Prostate gland (tissue), 2 donors: ENCODE results near the gene SLC38A11. TPM values are rescaled to one million over a fixed set of nuclear protein-coding genes. Genes with fewer than 3 reads are reported as not detected.

Source experiments
- DNase-seq: peaks from one replicate; pipeline ENCODE4 v3.0.0-alpha.2; 2019; ENCODE audit warnings: low spot score
- H3K27ac ChIP-seq, 2 donors: fragments of 200-600 bp; sonication (generic); 2 replicates each; pipeline ENCODE4 v1.5.1; 2017 to 2019
- H3K27me3 ChIP-seq: fragments of 200-600 bp; sonication (generic); replicated peaks from 2 replicates; pipeline ENCODE4 v1.5.1; 2019; ENCODE audit not compliant: insufficient read depth
- H3K36me3 ChIP-seq, 2 donors: fragments of 200-600 bp; sonication (generic); 1 replicate in 1 of 2; 2 replicates in 1 of 2; pipeline versions ENCODE4 v1.5.1 to v1.8.1; 2017 to 2019
- H3K4me1 ChIP-seq: fragments of 200-600 bp; sonication (generic); replicated peaks from 2 replicates; pipeline ENCODE4 v1.5.1; 2019
- H3K4me3 ChIP-seq, 2 donors: fragments of 200-600 bp; sonication (generic); 2 replicates each; pipeline ENCODE4 v1.5.1; 2017 to 2019
- H3K9me3 ChIP-seq: fragments of 200-600 bp; sonication (generic); 2 replicates; pipeline ENCODE4 v1.5.1; 2017
- CTCF ChIP-seq, 4 experiments: fragments of 200-600 bp in 2 of 4; fragments of 450-650 bp in 2 of 4; sonication (generic) in 2 of 4; IDR thresholded peaks; 1 replicate in 3 of 4; 2 replicates in 1 of 4; pipeline ENCODE4 v1.5.1; 2016 to 2019; ENCODE audit warnings: antibody characterized with exemption in 4 of 4, mild to moderate bottlenecking in 2 of 4, moderate library complexity in 2 of 4
- POLR2A ChIP-seq: fragments of 450-650 bp; IDR thresholded peaks from one replicate; pipeline ENCODE4 v1.6.1; 2016; ENCODE audit warnings: antibody characterized with exemption, mild to moderate bottlenecking
- POLR2AphosphoS5 ChIP-seq: sonication (generic); formaldehyde crosslinking; IDR thresholded peaks from one replicate; pipeline ENCODE4 v1.6.1; 2017; ENCODE audit warnings: antibody characterized with exemption
- WGBS: methylation state at CpG from one replicate; pipeline ENCODE4 v1.1.5; 2018; 5-methylcytosine and 5-hydroxymethylcytosine counted together
- intact Hi-C: fragments of 100-400 bp; cut with DNase I; formaldehyde crosslinking; loops from one replicate; pipeline ENCODE4 v1.14.2; 2022
- small RNA-seq, 2 donors: library from RNA; depleted of rRNA; stranded (forward); fragments of <200 nt; gene quantifications; one replicate each; pipeline ENCODE3, GENCODE V24; 2016
- total RNA-seq, 2 donors: library from RNA; depleted of rRNA; stranded (reverse); fragments of >200 nt; gene quantifications; one replicate each; pipeline ENCODE4 v1.1.0, GENCODE V29; 2016

SLC38A11 gene
- total RNA-seq, 2 donors from 2014 or later, result 2.8 to 3.0 TPM

DNA sequence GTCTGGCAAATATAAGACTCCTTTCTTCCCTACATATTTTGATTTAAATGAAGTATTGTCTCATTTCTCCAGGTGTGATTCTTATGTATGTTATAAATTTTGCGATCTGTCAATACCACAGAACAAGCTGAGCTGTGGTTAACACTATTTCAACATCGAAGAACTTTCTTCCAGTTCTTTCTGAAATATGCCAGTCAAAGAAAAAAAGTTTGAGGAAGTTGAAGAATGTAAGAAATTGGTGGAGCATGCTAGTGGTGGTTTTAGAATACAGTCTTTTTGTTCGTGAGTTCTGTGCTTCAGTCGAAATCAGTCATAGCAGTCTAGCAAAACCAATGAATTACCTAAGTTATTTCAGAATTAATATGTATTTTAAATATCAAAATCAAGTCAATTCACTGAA lies 105.1 kb downstream of the SLC38A11 start:
- no peak for DNase-seq
- no peaks in the 10 kb centered on the region for H3K9me3 ChIP-seq
- H3K27ac ChIP-seq, result peak overlapping the region in 1 of 2 donors; percentile 24
- peak; percentile 78 for TF ChIP-seq POLR2AphosphoS5
- TF ChIP-seq POLR2A, result no peak
- H3K4me3 ChIP-seq, result no peak overlapping the region
- no peaks in the 10 kb centered on the region for H3K4me1 ChIP-seq
- H3K36me3 ChIP-seq, result no peaks in the 10 kb centered on the region
- 60% methylated on average over 4 of the region's 4 CpGs for WGBS
- no peaks in the 10 kb centered on the region for H3K27me3 ChIP-seq
- intact Hi-C loops, result no loop called here

- intact Hi-C loops, result no loop called here
- H3K27ac ChIP-seq, result no peak overlapping the region
- H3K36me3 ChIP-seq, result no peaks in the 10 kb centered on the region
- no peaks in the 10 kb centered on the region for H3K9me3 ChIP-seq
- no peak for DNase-seq
- WGBS, result 54% methylated on average over 1 of the region's 1 CpG
- H3K4me3 ChIP-seq, result no peak overlapping the region
- H3K27me3 ChIP-seq, result no peaks in the 10 kb centered on the region
- TF ChIP-seq CTCF (IDR thresholded peaks at IDR 0.05) (no peak), POLR2A (no peak), POLR2AphosphoS5 (no peak)
- no peaks in the 10 kb centered on the region for H3K4me1 ChIP-seq
Measured at GRCh38 chr2:164849506-164849905, 105.8 kb downstream of the SLC38A11 start.

GRCh38 chr2:164847981-164848741 lies 107.2 kb downstream of the SLC38A11 start:
- Histone ChIP-seq H3K27ac (peak overlapping the region; percentile 4 to 29), H3K4me3 (no peak overlapping the region), H3K9me3 (no peaks in the 10 kb centered on the region), H3K4me1 (no peaks in the 10 kb centered on the region), H3K36me3 (no peaks in the 10 kb centered on the region), H3K27me3 (no peaks in the 10 kb centered on the region)
- intact Hi-C loops, result no loop called here
- DNase-seq, result peak; percentile 64
- TF ChIP-seq POLR2AphosphoS5 (peak; percentile 56), CTCF (IDR thresholded peaks at IDR 0.05) (no peak)
- 28% methylated on average over 2 of the region's 2 CpGs for WGBS

DNA sequence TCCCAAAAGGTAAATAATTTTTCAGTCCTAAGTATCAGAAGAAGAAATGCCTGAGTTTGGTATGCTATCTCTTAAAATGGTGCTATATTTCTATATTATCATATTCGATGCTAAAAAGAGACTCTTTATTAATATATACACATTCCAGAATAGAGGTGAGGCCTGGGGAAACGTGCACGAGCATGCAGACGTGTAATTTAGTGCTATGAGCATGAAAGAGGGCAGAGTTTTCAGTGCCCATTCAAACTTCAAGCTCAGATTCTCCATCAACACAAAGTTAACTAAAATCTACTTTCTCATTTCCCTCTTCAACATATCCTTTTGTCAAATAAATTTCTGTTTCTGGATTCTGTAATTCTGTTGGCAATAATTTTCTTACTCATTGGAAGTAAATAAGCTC lies 108.0 kb downstream of the SLC38A11 start:
- Histone ChIP-seq H3K36me3 (no peaks in the 10 kb centered on the region), H3K4me1 (no peaks in the 10 kb centered on the region), H3K4me3 (no peak overlapping the region), H3K27ac (no peak overlapping the region), H3K27me3 (no peaks in the 10 kb centered on the region), H3K9me3 (no peaks in the 10 kb centered on the region)
- TF ChIP-seq CTCF (IDR thresholded peaks at IDR 0.05) (no peak), POLR2AphosphoS5 (no peak), POLR2A (no peak)
- intact Hi-C loops, result no loop called here
- WGBS, result 53% methylated on average over 4 of the region's 4 CpGs
- DNase-seq, result no peak

DNA sequence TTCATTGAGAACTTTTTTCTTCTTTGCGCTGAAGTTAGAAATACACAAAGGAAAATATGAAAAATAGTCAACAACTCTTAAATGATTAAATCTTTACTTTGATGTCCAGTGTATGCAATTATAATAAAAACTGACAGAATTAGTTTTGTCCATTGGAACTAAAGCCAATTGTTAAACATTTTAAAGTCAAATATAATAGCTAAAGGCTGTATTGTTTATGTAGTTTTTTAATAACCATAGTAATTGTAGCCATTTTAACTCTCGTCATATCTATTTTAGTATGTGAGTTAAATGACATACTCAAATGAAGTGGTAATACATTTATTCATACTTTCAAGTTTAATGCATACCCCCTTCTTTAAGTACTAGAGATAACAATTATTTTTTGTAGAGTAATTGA lies 109.0 kb downstream of the SLC38A11 start:
- H3K36me3 ChIP-seq, result no peaks in the 10 kb centered on the region
- no peak for DNase-seq
- intact Hi-C loops, result no loop called here
- H3K4me3 ChIP-seq, result no peak overlapping the region
- TF ChIP-seq CTCF (IDR thresholded peaks at IDR 0.05) (no peak), POLR2A (no peak), POLR2AphosphoS5 (no peak)
- WGBS, result 93% methylated on average over 2 of the region's 2 CpGs
- H3K27ac ChIP-seq, result no peak overlapping the region
- no peaks in the 10 kb centered on the region for H3K27me3 ChIP-seq
- H3K9me3 ChIP-seq, result no peaks in the 10 kb centered on the region
- H3K4me1 ChIP-seq, result no peaks in the 10 kb centered on the region

Small RNA genes lying within 50 kb of the gene (small RNA-seq; reads per million reads assigned to genes)
- gene RNA5SP110 (0 reads per million in 2 donors), gene RNA5SP111 (0 to 0.40 reads per million in 2 donors)

Other genes starting within 250 kb of the SLC38A11 start
- gene COBLL1, start 113.7 kb downstream of the SLC38A11 start, total RNA-seq, result 10 to 100 TPM; 52.1 to 82.8 TPM
- gene SCN3A, start 248.5 kb upstream of the SLC38A11 start, total RNA-seq, result 1 to 10 TPM in 1 of 2 donors, under 1 TPM in 1; 0.09 to 1.6 TPM